ENCODE measurements around the gene CHD1L.

- TF ChIP-seq CTCF (IDR thresholded peaks at IDR 0.05) (peak; percentile 84 to 95 (median 90)), EP300 (IDR thresholded peaks at IDR 0.05) (peak in 1 of 2 donors; percentile 85), POLR2A (IDR thresholded peaks at IDR 0.05) (peak in 1 of 2 donors; percentile 45)
Measured at GRCh38 chr1:147242449-147243227, at the start of gene CHD1L.
